ENCODE measurements around the gene ANKH. TPM values are rescaled to one million over a fixed set of nuclear protein-coding genes. Genes with fewer than 3 reads are reported as not detected.

ANKH gene
- total RNA-seq, 1 donor from 2014 or later: 39.1 TPM

DNA sequence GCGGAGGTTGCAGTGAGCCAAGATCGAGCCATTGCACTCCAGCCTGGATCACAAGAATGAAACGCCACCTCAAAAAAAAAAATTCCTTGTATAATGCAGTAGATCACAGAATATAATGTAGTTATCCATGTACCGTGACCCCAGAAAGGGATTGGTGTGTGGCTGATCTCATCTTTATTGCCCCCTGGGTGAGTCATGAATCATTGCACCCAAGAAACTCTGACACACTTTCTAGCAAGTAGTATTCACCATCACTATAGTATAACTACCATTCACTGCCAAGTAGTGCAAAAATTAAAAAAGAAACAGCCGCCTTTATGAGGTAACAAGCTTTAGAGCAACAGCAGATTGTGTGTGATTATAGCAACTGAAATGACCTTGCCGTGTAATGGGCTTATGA, 23.7 kb upstream of the ANKH start:
- Mint-ChIP-seq H3K9me3 (no peaks in the 10 kb centered on the region), H3K4me3 (no peak overlapping the region), H3K27me3 (ENCODE audit: low read depth) (no peaks in the 10 kb centered on the region), H3K4me1 (peaks cover 5% of the 10 kb centered on the region), H3K27ac (no peak overlapping the region), H3K36me3 (no peaks in the 10 kb centered on the region)
- no peak for TF ChIP-seq CTCF (IDR thresholded peaks at IDR 0.05; ENCODE audit: unreplicated experiment)
- DNase-seq (ENCODE audit: low spot score in 2 of 2, unreplicated experiment in 2 of 2): no peak

DNA sequence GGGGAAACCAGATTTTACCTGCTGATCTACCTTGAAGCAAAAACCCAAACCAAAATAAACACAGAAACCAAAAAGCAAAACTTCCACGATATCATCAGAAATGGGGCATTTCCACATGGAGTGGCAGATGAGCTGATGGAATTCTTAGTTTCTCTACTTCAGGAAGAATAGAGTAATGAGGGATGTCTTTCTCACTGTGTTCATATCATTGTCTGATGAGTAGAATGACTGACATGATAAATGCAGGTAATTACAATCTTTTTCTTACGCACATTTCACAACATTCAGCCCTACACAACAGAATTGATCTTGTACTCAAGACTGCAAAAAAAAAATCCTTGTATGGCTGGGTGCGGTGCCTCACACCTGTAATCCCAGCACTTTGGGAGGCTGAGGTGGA, 23.2 kb upstream of the ANKH start:
- H3K27ac Mint-ChIP-seq: no peak overlapping the region
- no peak overlapping the region for H3K4me3 Mint-ChIP-seq

DNA sequence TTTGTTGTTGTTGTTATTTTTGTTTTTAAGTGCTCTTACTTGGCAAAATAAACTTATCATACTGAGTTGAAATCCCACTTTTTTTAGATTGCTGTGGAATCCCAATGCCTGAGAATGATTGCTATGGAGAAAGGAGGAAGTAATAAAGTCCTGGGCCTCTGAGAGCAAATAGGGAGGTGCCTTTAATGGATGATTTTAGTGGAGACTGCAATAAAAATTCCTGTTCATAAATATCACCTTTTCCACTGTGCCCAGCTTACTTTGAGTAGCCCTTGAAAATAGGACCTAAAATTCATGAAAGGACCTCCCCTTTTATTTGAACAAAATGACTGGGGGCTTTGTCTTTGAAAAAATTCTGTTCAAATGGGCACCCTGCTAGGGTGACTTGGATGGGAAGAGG, 21.8 kb upstream of the ANKH start:
- TF ChIP-seq CTCF (IDR thresholded peaks at IDR 0.05; ENCODE audit: unreplicated experiment): no peak
- Mint-ChIP-seq H3K4me1 (peaks cover 5% of the 10 kb centered on the region), H3K36me3 (no peaks in the 10 kb centered on the region)

More for the DNA sequence above, 23.2 kb upstream of the ANKH start:
- no peak for TF ChIP-seq CTCF (IDR thresholded peaks at IDR 0.05; ENCODE audit: unreplicated experiment)
- no peaks in the 10 kb centered on the region for H3K27me3 Mint-ChIP-seq (ENCODE audit: low read depth)
- H3K36me3 Mint-ChIP-seq: no peaks in the 10 kb centered on the region
- no peaks in the 10 kb centered on the region for H3K9me3 Mint-ChIP-seq
- H3K4me1 Mint-ChIP-seq: peaks cover 5% of the 10 kb centered on the region
- no peak for DNase-seq (ENCODE audit: low spot score in 2 of 2, unreplicated experiment in 2 of 2)

GRCh38 chr5:14890846-14891245, 19.3 kb upstream of the ANKH start:
- no peak overlapping the region for H3K4me3 Mint-ChIP-seq
- no peak for TF ChIP-seq CTCF (IDR thresholded peaks at IDR 0.05; ENCODE audit: unreplicated experiment)
- H3K27ac Mint-ChIP-seq: no peak overlapping the region
- DNase-seq (ENCODE audit: low spot score in 2 of 2, unreplicated experiment in 2 of 2): no peak
- H3K27me3 Mint-ChIP-seq (ENCODE audit: low read depth): no peaks in the 10 kb centered on the region
- no peaks in the 10 kb centered on the region for H3K9me3 Mint-ChIP-seq
- no peaks in the 10 kb centered on the region for H3K36me3 Mint-ChIP-seq
- H3K4me1 Mint-ChIP-seq: peaks cover 14% of the 10 kb centered on the region

More for the DNA sequence above, 21.8 kb upstream of the ANKH start:
- Mint-ChIP-seq H3K27ac (no peak overlapping the region), H3K9me3 (no peaks in the 10 kb centered on the region), H3K4me3 (no peak overlapping the region), H3K27me3 (ENCODE audit: low read depth) (no peaks in the 10 kb centered on the region)
- DNase-seq (ENCODE audit: low spot score in 2 of 2, unreplicated experiment in 2 of 2): no peak

- H3K4me1 Mint-ChIP-seq: peaks cover 14% of the 10 kb centered on the region
- H3K36me3 Mint-ChIP-seq: no peaks in the 10 kb centered on the region
- no peak for TF ChIP-seq CTCF (IDR thresholded peaks at IDR 0.05; ENCODE audit: unreplicated experiment)
- no peak for DNase-seq (ENCODE audit: low spot score in 2 of 2, unreplicated experiment in 2 of 2)
- no peaks in the 10 kb centered on the region for H3K27me3 Mint-ChIP-seq (ENCODE audit: low read depth)
- no peak overlapping the region for H3K4me3 Mint-ChIP-seq
- H3K9me3 Mint-ChIP-seq: no peaks in the 10 kb centered on the region
- H3K27ac Mint-ChIP-seq: no peak overlapping the region
Measured at GRCh38 chr5:14884062-14884612, 12.6 kb upstream of the ANKH start.
